HG03108 (cell line): ENCODE data around the gene SLC24A3.

ENCODE experiments used
- ATAC-seq: cut with Tn5 transposase; IDR thresholded peaks from one replicate; pipeline ENCODE4 v1.9.1; 2021; ENCODE audit warnings: moderate library complexity; ENCODE audit not compliant: unreplicated experiment

Gene SLC24A3

GRCh38 chr20:19269737-19270340 is 57.4 kb downstream of the SLC24A3 start:
- ATAC-seq = no peak

DNA sequence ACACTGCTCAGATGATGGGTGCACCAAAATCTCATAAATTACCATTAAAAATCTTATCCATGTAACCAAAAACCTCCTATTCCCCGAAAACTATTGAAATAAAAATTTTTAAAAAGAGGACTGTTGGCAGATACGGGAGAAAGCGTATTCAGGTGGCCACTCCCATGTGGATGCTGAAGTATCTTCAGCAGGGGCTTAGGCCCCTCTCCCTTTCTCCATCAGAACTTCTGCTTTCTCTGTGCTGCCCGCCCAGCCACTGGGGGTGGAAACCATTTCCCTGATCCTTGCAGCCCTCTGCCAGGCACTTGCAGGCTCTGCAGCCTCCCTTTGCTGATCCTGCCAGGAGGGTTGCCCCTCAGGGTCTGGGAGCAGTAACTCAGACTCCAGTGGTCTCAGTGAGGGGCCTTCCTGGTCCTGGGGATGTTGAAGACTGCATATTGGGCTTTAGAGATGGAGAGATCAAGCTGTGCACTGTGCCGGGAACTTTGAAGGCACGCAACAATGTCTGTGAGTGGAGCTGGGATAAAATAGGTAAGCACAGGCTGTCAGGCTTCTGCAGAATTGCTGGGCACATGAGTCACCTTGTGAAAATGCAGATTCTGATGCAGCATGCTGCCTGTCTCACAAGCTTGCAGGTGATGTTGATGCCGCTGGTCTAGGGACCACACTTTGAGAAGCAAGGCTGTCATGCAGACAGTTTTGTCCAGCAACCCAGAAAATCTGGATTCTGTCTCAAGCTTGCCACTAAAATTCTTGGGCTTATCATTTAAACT is 59.6 kb downstream of the SLC24A3 start:
- ATAC-seq = no peak

GRCh38 chr20:19272976-19273654 is 60.7 kb downstream of the SLC24A3 start:
- ATAC-seq = no peak

DNA sequence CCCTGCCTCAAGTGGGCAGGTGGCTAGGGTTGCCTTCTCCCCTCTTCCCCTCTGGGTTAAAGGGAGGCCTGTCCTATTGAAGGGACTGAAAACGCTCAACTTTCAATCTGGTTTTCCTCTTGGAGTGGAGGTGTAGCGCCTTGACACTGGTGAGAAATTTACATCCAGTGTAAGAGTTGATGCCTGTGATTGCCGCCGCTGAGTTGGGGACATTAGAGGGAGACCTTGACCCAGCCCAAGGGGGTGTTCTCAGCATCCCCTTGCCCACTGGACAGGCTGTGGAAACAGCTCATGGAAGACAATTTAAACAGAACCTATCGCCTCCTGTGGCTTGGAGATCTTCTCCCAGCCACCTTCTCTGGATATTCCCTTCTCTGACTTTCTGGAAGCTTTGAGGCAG is 61.6 kb downstream of the SLC24A3 start:
- no peak for ATAC-seq

- ATAC-seq = no peak
Observed at GRCh38 chr20:19274412-19275015, 62.1 kb downstream of the SLC24A3 start.

- no peak for ATAC-seq
Observed at GRCh38 chr20:19275038-19275629, 62.7 kb downstream of the SLC24A3 start.

DNA sequence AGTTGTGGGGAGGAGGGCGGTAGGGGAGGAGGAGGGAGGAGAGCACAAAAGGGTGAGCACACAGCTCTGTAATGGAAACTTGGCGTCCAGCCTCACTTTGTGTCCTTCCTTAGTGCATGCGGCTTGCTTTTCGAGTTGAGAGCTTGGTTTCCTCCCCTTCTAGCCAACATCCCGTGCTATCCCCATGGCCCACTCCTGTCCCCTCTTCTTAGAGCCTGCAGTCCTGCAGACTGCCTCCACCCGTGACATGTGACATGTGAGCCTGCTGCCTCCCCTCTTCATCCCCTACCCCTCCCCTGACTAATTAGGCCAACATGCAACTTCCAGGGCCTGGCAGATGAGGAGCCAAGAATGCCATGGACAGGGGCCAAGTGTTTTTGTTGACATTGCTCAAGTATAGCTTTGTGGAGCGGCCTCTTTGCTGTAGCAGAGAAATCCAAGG is 63.2 kb downstream of the SLC24A3 start:
- no peak for ATAC-seq

DNA sequence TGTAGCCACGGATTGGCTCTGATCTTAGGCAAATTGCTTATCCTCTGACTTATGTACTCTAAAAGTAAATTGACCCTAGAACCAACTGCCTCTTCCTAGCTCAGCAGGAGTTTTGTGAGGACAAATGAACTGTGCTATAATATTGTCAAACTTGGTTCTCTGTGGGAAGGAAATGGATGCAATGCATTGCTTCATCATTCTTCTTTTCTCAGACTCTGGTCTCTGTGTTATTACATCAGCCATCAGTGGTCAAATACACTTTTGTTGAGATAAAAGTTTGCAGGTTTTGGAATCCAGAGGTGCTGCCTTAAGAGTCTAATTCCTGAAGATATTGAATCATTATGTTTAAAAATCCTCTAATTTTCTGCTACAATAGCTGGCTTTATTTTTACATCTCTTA is 64.9 kb downstream of the SLC24A3 start:
- ATAC-seq = no peak

- ATAC-seq = no peak
Observed at GRCh38 chr20:19283490-19284025, 71.1 kb downstream of the SLC24A3 start.

- ATAC-seq = no peak
Observed at GRCh38 chr20:19284400-19285178, 72.1 kb downstream of the SLC24A3 start.

GRCh38 chr20:19285436-19285835 is 73.0 kb downstream of the SLC24A3 start:
- no peak for ATAC-seq

DNA sequence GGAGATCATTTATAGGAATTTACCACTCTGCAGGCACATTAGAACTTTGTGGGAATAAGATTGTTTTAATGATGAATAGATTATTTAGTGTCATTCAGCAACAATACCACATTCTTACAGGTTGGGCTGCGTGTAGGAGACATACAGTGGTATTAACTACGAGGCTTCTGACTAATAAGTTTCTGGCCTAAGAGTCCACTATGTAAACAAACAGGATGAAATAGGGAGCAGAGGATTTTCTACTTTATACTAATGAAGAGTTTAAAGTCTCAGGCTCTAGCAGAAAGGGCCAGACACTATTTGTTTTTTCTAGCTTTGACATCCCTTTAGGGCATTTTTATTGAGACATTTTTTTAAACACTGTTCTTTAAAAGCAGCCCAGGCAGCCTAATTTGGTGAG is 75.6 kb downstream of the SLC24A3 start:
- ATAC-seq = no peak

- no peak for ATAC-seq
Observed at GRCh38 chr20:19288636-19289035, 76.2 kb downstream of the SLC24A3 start.

GRCh38 chr20:19289451-19289850 is 77.0 kb downstream of the SLC24A3 start:
- ATAC-seq = no peak

DNA sequence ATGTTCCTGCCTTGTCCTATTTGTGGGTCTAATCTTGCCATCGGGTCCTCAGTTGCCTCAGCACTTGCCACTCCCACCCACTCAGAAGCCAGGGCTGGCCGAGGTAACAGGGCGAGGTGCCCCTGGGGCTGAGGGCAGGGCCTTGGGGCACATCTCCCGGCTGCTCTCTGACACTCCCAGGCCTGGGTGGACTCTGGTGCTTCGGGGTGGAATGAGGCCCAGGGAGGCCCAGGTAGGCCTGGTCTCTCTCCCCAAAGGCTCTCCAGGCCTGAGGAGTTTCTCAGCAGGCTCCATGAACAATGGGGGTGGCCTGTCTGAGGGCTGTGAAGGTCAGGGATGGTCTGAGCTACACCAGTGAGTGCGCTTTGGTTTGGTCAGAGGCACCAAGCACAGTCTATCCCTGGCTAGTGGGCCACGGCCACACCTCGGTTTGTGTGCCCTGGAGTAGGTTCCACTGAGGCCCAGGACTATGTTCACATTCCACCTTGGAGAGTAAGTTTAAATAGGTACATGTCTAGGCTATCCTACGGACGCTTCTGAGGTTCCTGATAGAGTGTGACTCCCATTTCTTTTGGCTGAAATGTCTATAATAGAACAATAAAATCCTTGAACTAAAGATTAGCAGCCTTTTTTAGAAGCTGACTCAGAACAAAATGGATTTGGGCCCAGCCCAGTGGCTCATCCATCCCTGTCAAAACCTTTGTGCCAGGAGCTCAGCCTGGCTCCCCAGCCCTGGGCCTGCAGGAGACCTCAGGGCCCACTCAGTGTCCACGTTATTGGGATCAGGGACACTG is 78.8 kb downstream of the SLC24A3 start:
- no peak for ATAC-seq

DNA sequence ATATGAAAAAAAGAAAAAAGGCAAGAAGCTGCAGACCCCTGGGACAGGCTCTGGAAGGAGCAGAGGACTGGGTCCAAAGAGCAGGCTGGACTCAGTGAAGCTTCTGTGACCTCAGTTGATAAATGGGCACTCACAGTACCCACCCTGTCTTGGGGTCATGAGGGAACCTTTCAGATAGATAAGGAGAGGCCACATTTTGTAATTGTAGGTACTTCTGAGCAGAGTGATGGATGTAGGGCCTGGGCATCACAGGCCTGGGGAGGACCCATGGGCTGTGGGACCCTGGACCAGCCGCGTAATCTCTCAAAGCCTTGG is 79.3 kb downstream of the SLC24A3 start:
- no peak for ATAC-seq

GRCh38 chr20:19292254-19292653 is 79.8 kb downstream of the SLC24A3 start:
- no peak for ATAC-seq

- ATAC-seq = no peak
Observed at GRCh38 chr20:19295076-19295475, 82.6 kb downstream of the SLC24A3 start.

- ATAC-seq = no peak
Observed at GRCh38 chr20:19298652-19299051, 86.2 kb downstream of the SLC24A3 start.

GRCh38 chr20:19300395-19300794 is 88.0 kb downstream of the SLC24A3 start:
- no peak for ATAC-seq
